ENCODE data around the gene CUL1.

CUL1 gene

DNA sequence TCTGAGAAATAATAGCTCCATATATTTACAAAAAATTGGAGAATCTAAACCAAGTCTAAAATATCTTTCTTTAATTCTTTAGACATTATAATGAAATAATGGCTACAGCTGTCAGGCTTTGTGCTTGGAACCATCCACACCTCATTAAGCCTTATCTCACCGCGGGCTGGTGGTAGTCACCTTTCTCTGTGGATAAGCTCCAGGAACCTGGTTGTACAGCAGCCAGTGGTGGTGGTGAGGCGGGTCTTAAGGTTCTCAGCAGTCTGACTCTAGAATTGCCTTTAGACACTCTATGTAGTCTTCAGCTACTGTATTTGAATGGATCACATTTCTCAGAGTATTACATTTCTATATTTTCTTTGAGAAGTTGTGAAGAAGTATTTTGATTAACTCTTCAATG, 34.2 kb downstream of the CUL1 start:
- Histone ChIP-seq H3K4me1 (ENCODE audit: control insufficient read depth, insufficient read depth, low read length, unreplicated experiment) (peaks cover 24% of the 10 kb centered on the region), H3K36me3 (ENCODE audit: insufficient read depth, low read length) (peaks cover 13% of the 10 kb centered on the region), H3K27me3 (ENCODE audit: insufficient read depth, low read length) (no peaks in the 10 kb centered on the region), H3K27ac (ENCODE audit: low read depth, low read length) (no peak overlapping the region), H3K4me3 (ENCODE audit: low read depth, low read length) (no peak overlapping the region), H2AFZ (ENCODE audit: low read length, unreplicated experiment) (no peak overlapping the region), H3K79me2 (ENCODE audit: control insufficient read depth, insufficient read depth, low read length, unreplicated experiment) (peaks cover 72% of the 10 kb centered on the region)

DNA sequence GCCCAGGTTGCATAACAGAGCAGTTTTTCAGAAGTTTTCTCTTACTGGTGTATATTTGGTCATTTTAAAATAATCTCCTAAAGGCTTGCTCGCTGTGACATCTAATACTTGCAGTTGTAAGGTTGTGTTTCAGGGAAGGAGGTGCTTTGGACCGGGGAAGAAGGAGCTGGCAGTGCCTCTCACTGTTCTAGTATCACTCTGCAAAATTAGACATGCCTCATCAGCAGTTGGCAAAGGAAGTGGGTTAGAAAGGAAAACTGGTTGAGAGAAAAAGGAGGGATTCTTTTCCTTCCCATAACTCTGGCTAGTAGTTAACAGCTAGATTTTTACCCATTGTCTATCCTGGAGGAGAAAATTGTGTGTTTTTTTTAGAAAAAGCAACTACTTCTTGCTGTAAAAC, 34.8 kb downstream of the CUL1 start:
- Histone ChIP-seq H3K79me2 (ENCODE audit: control insufficient read depth, insufficient read depth, low read length, unreplicated experiment) (peaks cover 69% of the 10 kb centered on the region), H3K4me3 (ENCODE audit: low read depth, low read length) (no peak overlapping the region), H3K27me3 (ENCODE audit: insufficient read depth, low read length) (no peaks in the 10 kb centered on the region), H3K36me3 (ENCODE audit: insufficient read depth, low read length) (peaks cover 18% of the 10 kb centered on the region), H2AFZ (ENCODE audit: low read length, unreplicated experiment) (no peak overlapping the region), H3K4me1 (ENCODE audit: control insufficient read depth, insufficient read depth, low read length, unreplicated experiment) (peaks cover 24% of the 10 kb centered on the region), H3K27ac (ENCODE audit: low read depth, low read length) (no peak overlapping the region)

DNA sequence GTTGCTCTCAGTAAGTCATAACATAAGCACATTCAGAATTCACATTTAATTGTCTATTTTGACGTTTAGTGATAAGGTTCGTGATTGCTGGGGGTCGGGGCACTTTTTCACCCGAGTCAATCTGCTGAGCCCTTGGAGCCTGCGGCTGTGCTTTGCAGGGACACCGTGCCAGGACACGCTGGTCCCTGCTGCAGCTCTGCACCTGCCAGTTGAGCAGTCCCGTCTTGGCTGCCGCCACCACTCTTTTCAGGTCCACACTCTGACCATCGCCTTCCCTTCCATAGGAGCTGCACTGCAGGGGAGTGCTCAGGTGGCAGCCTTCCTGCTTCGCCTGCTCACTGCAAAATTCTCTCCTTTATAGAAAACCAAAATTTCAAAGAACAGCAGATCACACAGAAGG, 36.4 kb downstream of the CUL1 start:
- no peak overlapping the region for H3K27ac ChIP-seq (ENCODE audit: low read depth, low read length)
- no peak overlapping the region for H3K4me3 ChIP-seq (ENCODE audit: low read depth, low read length)
- H3K79me2 ChIP-seq (ENCODE audit: control insufficient read depth, insufficient read depth, low read length, unreplicated experiment) = peaks cover 61% of the 10 kb centered on the region
- H3K36me3 ChIP-seq (ENCODE audit: insufficient read depth, low read length) = peaks cover 25% of the 10 kb centered on the region
- no peaks in the 10 kb centered on the region for H3K27me3 ChIP-seq (ENCODE audit: insufficient read depth, low read length)
- no peak overlapping the region for H2AFZ ChIP-seq (ENCODE audit: low read length, unreplicated experiment)
- peaks cover 10% of the 10 kb centered on the region for H3K4me1 ChIP-seq (ENCODE audit: control insufficient read depth, insufficient read depth, low read length, unreplicated experiment)

DNA sequence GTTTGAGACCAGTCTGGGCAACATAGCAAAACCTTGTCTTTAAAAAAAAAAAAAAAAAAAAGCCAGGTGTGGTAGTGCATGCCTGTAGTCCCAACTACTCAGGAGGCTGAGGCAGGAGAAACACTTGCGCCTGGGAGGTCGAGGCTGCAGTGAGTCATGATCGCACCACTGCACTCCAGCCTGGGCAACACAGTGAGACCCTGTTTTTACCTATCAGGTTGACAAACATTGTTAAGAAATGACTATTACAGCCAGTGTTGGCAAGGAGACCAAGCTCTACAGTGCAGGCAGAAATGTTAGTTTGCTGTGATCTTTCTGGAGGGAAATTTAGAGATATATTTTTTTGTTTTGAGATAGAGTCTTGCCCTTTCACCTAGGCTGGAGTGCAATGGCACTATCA, 37.3 kb downstream of the CUL1 start:
- Histone ChIP-seq H3K36me3 (ENCODE audit: insufficient read depth, low read length) (peaks cover 32% of the 10 kb centered on the region), H3K79me2 (ENCODE audit: control insufficient read depth, insufficient read depth, low read length, unreplicated experiment) (peaks cover 65% of the 10 kb centered on the region), H3K4me3 (ENCODE audit: low read depth, low read length) (no peak overlapping the region), H3K4me1 (ENCODE audit: control insufficient read depth, insufficient read depth, low read length, unreplicated experiment) (peaks cover 2% of the 10 kb centered on the region), H3K27me3 (ENCODE audit: insufficient read depth, low read length) (no peaks in the 10 kb centered on the region), H3K27ac (ENCODE audit: low read depth, low read length) (no peak overlapping the region), H2AFZ (ENCODE audit: low read length, unreplicated experiment) (no peak overlapping the region)

DNA sequence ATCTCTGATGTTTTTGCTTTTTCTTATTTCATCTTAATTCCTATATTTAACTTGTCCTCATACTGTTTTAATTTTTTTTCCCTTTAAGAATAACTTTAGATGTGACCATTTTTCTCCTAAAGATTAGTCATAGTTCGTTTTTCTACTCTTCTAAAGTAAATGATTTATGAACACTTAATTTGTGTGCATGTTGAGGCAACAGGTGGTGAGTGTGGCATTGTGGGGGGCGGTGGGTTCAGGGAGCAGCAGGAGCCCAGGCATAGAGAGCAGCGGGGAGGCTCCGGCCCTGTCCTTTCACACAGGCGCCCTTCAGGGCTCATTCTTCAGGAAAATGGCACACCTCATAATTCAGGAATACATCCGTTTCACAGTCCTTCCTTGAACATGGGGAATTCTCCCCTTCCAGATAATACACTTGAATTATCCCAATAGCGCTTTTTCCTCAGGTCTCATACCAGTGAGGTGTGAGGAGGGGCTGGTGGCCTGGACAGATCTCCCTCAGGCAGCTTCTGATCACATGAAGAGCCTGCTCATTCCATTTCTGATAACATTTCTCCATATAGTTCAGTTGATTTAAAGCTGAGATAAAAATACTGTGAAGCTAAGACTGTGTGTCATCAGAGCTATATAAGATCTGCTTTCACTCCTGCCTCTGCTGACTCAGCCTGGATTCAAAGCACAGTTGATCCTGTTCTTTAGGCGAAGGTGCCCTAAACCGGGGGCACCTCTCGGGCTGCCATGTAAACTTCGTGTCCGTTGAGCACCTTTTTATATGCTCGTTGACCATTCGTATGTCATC, 40.2 kb downstream of the CUL1 start:
- Histone ChIP-seq H3K4me1 (ENCODE audit: control insufficient read depth, insufficient read depth, low read length, unreplicated experiment) (no peaks in the 10 kb centered on the region), H3K27me3 (ENCODE audit: insufficient read depth, low read length) (no peaks in the 10 kb centered on the region), H3K36me3 (ENCODE audit: insufficient read depth, low read length) (peaks cover 45% of the 10 kb centered on the region), H3K27ac (ENCODE audit: low read depth, low read length) (no peak overlapping the region), H2AFZ (ENCODE audit: low read length, unreplicated experiment) (no peak overlapping the region), H3K79me2 (ENCODE audit: control insufficient read depth, insufficient read depth, low read length, unreplicated experiment) (peaks cover 52% of the 10 kb centered on the region), H3K4me3 (ENCODE audit: low read depth, low read length) (no peak overlapping the region)

DNA sequence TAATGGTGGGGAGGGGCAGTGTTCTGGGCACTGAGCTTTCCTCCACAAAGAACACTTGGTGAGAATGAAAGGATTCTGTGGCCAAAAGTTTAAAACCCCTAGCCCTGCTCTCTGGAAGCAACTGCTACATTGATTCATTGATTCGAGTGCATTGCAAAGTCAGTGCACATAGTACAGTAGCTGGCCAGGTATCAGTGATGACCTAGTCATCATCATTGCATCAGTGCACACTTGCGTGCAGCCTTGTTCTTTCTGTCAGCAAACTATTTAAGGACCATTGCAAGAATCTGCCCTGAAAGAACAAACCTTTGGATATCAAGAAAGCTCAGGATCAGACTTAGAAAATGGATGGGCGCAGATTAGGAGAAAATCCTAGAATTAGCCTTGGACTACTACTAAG, 47.4 kb downstream of the CUL1 start:
- Histone ChIP-seq H2AFZ (ENCODE audit: low read length, unreplicated experiment) (no peak overlapping the region), H3K36me3 (ENCODE audit: insufficient read depth, low read length) (peaks cover 36% of the 10 kb centered on the region), H3K27ac (ENCODE audit: low read depth, low read length) (no peak overlapping the region), H3K4me1 (ENCODE audit: control insufficient read depth, insufficient read depth, low read length, unreplicated experiment) (no peaks in the 10 kb centered on the region), H3K4me3 (ENCODE audit: low read depth, low read length) (no peak overlapping the region), H3K27me3 (ENCODE audit: insufficient read depth, low read length) (no peaks in the 10 kb centered on the region), H3K79me2 (ENCODE audit: control insufficient read depth, insufficient read depth, low read length, unreplicated experiment) (peaks cover 23% of the 10 kb centered on the region)

DNA sequence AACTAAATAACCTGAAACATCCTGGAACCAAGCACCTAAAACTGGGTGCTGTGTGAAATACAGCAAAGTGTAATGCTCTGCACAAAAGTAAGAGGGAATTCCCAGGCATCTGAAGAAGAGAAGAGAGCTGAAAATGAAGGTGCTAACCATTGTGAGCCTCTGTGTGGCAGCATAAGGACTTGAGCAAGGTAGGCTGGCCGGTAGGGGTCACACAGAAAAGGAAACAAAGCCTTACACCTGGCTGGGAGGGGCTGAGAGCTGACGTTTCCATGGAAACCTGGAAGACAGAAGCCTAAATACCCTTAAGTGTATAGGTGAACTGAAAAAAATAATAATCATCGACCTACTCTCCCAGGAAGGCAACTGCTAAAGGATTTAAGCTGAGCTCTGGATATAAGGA, 48.6 kb downstream of the CUL1 start:
- Histone ChIP-seq H3K27ac (ENCODE audit: low read depth, low read length) (no peak overlapping the region), H3K4me3 (ENCODE audit: low read depth, low read length) (no peak overlapping the region), H2AFZ (ENCODE audit: low read length, unreplicated experiment) (no peak overlapping the region), H3K79me2 (ENCODE audit: control insufficient read depth, insufficient read depth, low read length, unreplicated experiment) (peaks cover 18% of the 10 kb centered on the region), H3K36me3 (ENCODE audit: insufficient read depth, low read length) (peaks cover 26% of the 10 kb centered on the region), H3K4me1 (ENCODE audit: control insufficient read depth, insufficient read depth, low read length, unreplicated experiment) (no peaks in the 10 kb centered on the region), H3K27me3 (ENCODE audit: insufficient read depth, low read length) (no peaks in the 10 kb centered on the region)

DNA sequence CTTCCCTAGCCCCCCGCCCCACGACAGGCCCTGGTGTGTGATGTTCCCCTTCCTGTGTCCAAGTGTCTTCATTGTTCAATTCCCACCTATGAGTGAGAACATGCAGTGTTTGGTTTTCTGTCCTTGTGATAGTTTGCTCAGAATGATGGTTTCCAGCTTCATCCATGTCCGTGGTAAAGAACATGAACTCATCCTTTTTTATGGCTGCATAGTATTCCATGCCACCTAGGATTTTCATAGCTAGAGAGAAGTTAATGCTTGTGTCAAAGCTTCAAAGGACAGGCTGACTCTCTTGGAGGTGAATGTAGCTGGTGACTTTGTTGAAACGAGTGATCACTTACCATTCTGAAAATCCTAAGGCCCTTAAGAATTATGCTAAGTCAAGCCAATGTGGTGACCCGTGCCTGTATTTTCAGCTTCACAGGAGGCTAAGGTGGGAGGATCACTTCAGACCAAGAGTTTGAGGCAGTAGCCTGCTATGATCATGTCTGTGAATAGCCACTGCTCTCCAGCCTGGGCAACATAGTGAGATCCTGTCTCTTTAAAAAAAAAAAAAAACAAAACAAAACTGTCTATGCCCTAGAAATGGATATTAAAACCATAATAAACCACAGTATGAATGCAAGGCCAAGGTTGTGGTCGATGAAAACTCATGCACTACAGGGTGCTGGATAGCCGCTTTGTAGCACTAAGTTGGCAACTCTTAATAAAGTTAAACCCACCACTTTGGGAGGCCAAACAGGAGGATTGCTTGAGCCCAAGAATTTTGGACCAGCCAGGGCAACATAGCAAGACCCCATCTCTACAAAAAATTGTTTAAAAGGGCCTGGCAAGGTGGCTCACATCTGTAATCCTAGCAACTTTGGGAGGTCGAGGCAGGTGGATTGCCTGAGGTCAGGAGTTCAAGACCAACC, 52.0 kb downstream of the CUL1 start:
- Histone ChIP-seq H2AFZ (ENCODE audit: low read length, unreplicated experiment) (no peak overlapping the region), H3K27ac (ENCODE audit: low read depth, low read length) (no peak overlapping the region), H3K4me1 (ENCODE audit: control insufficient read depth, insufficient read depth, low read length, unreplicated experiment) (no peaks in the 10 kb centered on the region), H3K4me3 (ENCODE audit: low read depth, low read length) (no peak overlapping the region), H3K27me3 (ENCODE audit: insufficient read depth, low read length) (no peaks in the 10 kb centered on the region), H3K36me3 (ENCODE audit: insufficient read depth, low read length) (peaks cover 12% of the 10 kb centered on the region), H3K79me2 (ENCODE audit: control insufficient read depth, insufficient read depth, low read length, unreplicated experiment) (peaks cover 14% of the 10 kb centered on the region)

DNA sequence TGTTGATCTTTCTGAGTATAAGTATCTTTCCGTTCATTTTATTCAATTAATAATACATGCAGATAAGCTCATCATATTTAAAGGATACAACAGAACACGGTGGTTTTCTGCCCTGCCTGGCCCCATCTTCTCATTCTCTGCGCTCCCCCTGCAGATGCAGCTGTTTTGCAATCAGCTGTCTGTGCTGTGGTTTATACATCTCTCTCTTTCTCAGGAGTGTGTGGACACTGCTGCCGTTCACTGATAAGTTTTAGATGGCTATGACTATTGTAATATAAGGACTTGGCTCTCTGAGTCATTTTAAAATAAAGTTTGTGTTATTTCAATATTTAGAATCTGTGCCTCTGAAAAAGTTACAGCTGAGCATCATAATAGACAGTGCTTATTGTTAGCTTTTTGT, 54.5 kb downstream of the CUL1 start:
- Histone ChIP-seq H3K4me1 (ENCODE audit: control insufficient read depth, insufficient read depth, low read length, unreplicated experiment) (no peaks in the 10 kb centered on the region), H3K79me2 (ENCODE audit: control insufficient read depth, insufficient read depth, low read length, unreplicated experiment) (peaks cover 8% of the 10 kb centered on the region), H3K4me3 (ENCODE audit: low read depth, low read length) (no peak overlapping the region), H3K27me3 (ENCODE audit: insufficient read depth, low read length) (no peaks in the 10 kb centered on the region), H3K36me3 (ENCODE audit: insufficient read depth, low read length) (peaks cover 8% of the 10 kb centered on the region; the same call in 1 of the 2 replicates), H2AFZ (ENCODE audit: low read length, unreplicated experiment) (no peak overlapping the region), H3K27ac (ENCODE audit: low read depth, low read length) (no peak overlapping the region)

DNA sequence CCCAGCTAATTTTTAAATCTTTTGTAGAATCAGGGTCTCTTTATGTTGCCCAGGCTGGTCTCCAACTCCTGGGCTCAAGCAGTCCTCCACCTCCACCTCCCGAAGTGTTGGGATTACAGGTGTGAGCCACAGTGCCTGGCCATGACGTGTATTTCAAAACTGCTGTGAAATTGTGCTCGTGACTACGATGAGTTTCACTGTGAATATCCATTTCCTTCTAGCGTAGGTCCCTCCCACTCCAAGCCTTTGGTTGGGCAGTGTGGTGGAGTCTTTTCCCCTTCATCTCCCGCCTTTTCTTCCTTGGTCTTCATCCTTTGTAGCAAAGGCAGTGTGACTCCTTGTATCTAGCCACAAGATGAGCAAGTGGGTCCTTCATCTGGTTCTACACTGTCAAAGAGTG, 56.2 kb downstream of the CUL1 start:
- Histone ChIP-seq H3K4me1 (ENCODE audit: control insufficient read depth, insufficient read depth, low read length, unreplicated experiment) (no peaks in the 10 kb centered on the region), H3K27me3 (ENCODE audit: insufficient read depth, low read length) (no peaks in the 10 kb centered on the region), H3K27ac (ENCODE audit: low read depth, low read length) (no peak overlapping the region), H2AFZ (ENCODE audit: low read length, unreplicated experiment) (no peak overlapping the region), H3K79me2 (ENCODE audit: control insufficient read depth, insufficient read depth, low read length, unreplicated experiment) (peaks cover 12% of the 10 kb centered on the region), H3K4me3 (ENCODE audit: low read depth, low read length) (no peak overlapping the region), H3K36me3 (ENCODE audit: insufficient read depth, low read length) (peaks cover 21% of the 10 kb centered on the region; the same call in 1 of the 2 replicates)

All from ACC112 (cell line).